Erythroblast (primary cell): ENCODE measurements around the gene CITED4.

Experiments
- GATA1 ChIP-seq: IDR thresholded peaks from 2 replicates; pipeline ENCODE4 v1.6.1; 2011; ENCODE audit warnings: low read depth, mild to moderate bottlenecking, control low read depth, low read length, moderate library complexity
- POLR2A ChIP-seq: IDR thresholded peaks from 2 replicates; pipeline ENCODE4 v1.6.1; 2011; ENCODE audit warnings: mild to moderate bottlenecking, low read length

DNA sequence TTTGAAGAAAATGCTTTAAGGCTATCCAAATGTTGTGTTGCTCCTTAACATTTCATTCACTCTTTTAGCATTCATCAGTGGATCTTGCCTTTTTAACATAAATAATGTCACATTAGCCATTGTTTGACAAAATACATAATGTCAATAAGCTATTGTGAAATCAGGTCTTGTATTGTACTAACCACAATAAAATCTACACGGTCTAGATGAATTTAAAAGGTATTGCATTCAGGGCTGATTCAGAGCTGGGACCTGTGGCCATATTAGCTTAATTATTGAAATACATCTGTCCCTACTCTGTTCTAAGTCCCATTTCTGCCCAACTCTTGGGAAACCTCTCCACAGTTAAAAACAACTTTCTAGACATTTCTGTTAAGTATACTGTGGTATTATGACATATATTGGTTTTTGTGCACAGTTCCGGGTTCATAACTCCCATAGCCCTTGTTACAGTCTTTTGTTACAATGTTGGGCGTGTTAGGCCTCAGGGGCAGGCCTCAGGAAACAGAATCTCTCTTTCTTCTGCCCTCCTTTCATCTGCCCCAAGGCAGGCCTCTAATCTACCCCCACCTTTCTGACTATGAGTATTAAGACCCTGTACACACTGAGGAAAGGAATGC lies 44.7 kb upstream of the CITED4 start:
- TF ChIP-seq POLR2A (no peak), GATA1 (no peak)
